SK-N-MC (cell line): ENCODE data around the gene PAPOLA.

Experiments
- EZH2 ChIP-seq: fragments of 200-600 bp; sonication (generic); IDR thresholded peaks from one replicate; pipeline ENCODE4 v1.6.1; 2017; ENCODE audit warnings: antibody characterized with exemption
- POLR2AphosphoS5 ChIP-seq: IDR thresholded peaks from 2 replicates; pipeline ENCODE4 v1.6.1; 2012; ENCODE audit warnings: mild to moderate bottlenecking, low read depth, low read length, borderline replicate concordance

DNA sequence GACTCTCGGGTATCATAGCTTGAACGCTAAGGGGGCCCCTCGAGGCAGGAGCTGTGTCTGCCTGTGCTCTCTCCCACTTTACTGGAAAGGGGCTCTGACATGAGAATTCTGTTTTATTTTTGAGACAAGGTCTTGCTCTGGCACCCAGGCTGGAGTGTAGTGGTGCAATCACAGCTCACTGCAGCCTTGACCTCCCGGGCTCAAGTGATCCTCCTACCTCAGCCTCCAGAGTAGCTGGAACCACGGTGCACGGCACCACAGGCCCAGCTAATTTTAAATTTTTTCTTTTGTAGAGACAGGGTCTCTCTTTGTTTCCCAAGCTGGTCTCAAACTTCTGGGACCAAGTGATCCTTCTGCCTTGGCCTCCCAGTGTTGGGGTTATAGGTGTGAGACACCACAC, 77.7 kb downstream of the PAPOLA start:
- TF ChIP-seq EZH2 (no peak), POLR2AphosphoS5 (no peak)
